Sigmoid colon (tissue), 7 donors: ENCODE results near the gene KDM6B. TPM values are rescaled to one million over a fixed set of nuclear protein-coding genes. Genes with fewer than 3 reads are reported as not detected.

Experiments
- DNase-seq: peaks from one replicate; pipeline ENCODE4 v3.0.0-alpha.2; 2019
- H3K27ac ChIP-seq, 4 donors: fragments of 200-600 bp; sonication (generic); one replicate each; pipeline ENCODE4 v1.5.1; 2016 to 2019; ENCODE audit warnings: mild to moderate bottlenecking in 1 of 4
- H3K27me3 ChIP-seq, 3 donors: fragments of 200-600 bp; sonication (generic); one replicate each; pipeline ENCODE4 v1.5.1; 2019; ENCODE audit warnings: mild to moderate bottlenecking in 1 of 3
- H3K36me3 ChIP-seq, 4 donors: fragments of 200-600 bp; sonication (generic); one replicate each; pipeline ENCODE4 v1.5.1; 2016 to 2019
- H3K4me1 ChIP-seq, 4 donors: fragments of 200-600 bp; sonication (generic); one replicate each; pipeline ENCODE4 v1.5.1; 2017 to 2019
- H3K4me3 ChIP-seq, 4 donors: fragments of 200-600 bp; sonication (generic); one replicate each; pipeline ENCODE4 v1.5.1; 2017 to 2019; ENCODE audit warnings: mild to moderate bottlenecking in 2 of 4, moderate library complexity in 1 of 4
- H3K9me3 ChIP-seq, 4 donors: fragments of 200-600 bp in 3 of 4; sonication (generic) in 3 of 4; one replicate each; pipeline versions ENCODE4 v1.5.1 to v1.6.1; 2013 to 2019
- CTCF ChIP-seq, 4 experiments: fragments of 450-650 bp in 3 of 4; fragments of 200-600 bp in 1 of 4; IDR thresholded peaks; one replicate each; pipeline ENCODE4 v1.5.1; 2016 to 2019; ENCODE audit warnings: antibody characterized with exemption in 4 of 4, mild to moderate bottlenecking in 3 of 4, moderate library complexity in 2 of 4
- EP300 ChIP-seq, 4 donors: sonication (generic); formaldehyde crosslinking; IDR thresholded peaks; one replicate each; pipeline ENCODE4 v1.6.1; 2017; ENCODE audit warnings: antibody characterized with exemption in 4 of 4
- POLR2A ChIP-seq, 2 donors: fragments of 450-650 bp; IDR thresholded peaks; one replicate each; pipeline ENCODE4 v1.6.1; 2016; ENCODE audit warnings: antibody characterized with exemption in 2 of 2, mild to moderate bottlenecking in 2 of 2, moderate library complexity in 2 of 2
- POLR2AphosphoS5 ChIP-seq, 4 donors: sonication (generic); formaldehyde crosslinking; IDR thresholded peaks; one replicate each; pipeline ENCODE4 v1.6.1; 2017; ENCODE audit warnings: antibody characterized with exemption in 4 of 4
- WGBS, 2 donors: extraction: QIAGEN DNeasy Blood & Tissue Kit; methylation state at CpG; one replicate each; pipeline ENCODE4 v1.1.7; 2013; 5-methylcytosine and 5-hydroxymethylcytosine counted together
- intact Hi-C: fragments of 100-400 bp; cut with DNase I; formaldehyde crosslinking; loops from one replicate; pipeline ENCODE4 v1.15.1; 2023
- polyA plus RNA-seq, 3 donors: library from polyadenylated mRNA; stranded (reverse); fragments of 200-250 nt; gene quantifications; one replicate each; pipeline ENCODE4 v1.2.3, GENCODE V29; 2013
- total RNA-seq, 4 donors: library from RNA; depleted of rRNA; stranded (reverse); fragments of >200 nt; gene quantifications; one replicate each; pipeline ENCODE4 v1.1.0, GENCODE V29; 2016
- donor health status: healthy with polysubstance abuse.
- donor health status: Bipolar disorder and iron deficiency.
- donor health status: healthy.

Gene KDM6B
- total and polyA plus RNA-seq, 7 donors, result 5.5 to 19.4 (median 7.8) TPM

GRCh38 chr17:7816926-7817642, 16.9 kb upstream of the KDM6B start:
- Histone ChIP-seq H3K4me1 (no peaks in the 10 kb centered on the region), H3K9me3 (no peaks in the 10 kb centered on the region), H3K27ac (no peak overlapping the region), H3K36me3 (no peaks in the 10 kb centered on the region), H3K4me3 (no peak overlapping the region), H3K27me3 (no peaks in the 10 kb centered on the region)
- intact Hi-C loops, result no loop called here
- DNase-seq, result no peak
- TF ChIP-seq EP300 (IDR thresholded peaks at IDR 0.05), result no peak
- TF ChIP-seq CTCF (IDR thresholded peaks at IDR 0.05), result no peak
- no peak for TF ChIP-seq POLR2AphosphoS5 (IDR thresholded peaks at IDR 0.05)
- no peak for TF ChIP-seq POLR2A (IDR thresholded peaks at IDR 0.05)
- WGBS, 2 donors, result 85 to 93% methylated on average over 10 of the region's 10 CpGs

GRCh38 chr17:7817643-7817964, 16.4 kb upstream of the KDM6B start:
- intact Hi-C loops, result no loop called here
- H3K4me3 ChIP-seq, result no peak overlapping the region
- no peak for DNase-seq

GRCh38 chr17:7818026-7818425, 16.0 kb upstream of the KDM6B start:
- Histone ChIP-seq H3K4me3 (no peak overlapping the region), H3K27ac (no peak overlapping the region), H3K36me3 (no peaks in the 10 kb centered on the region), H3K4me1 (no peaks in the 10 kb centered on the region), H3K27me3 (no peaks in the 10 kb centered on the region), H3K9me3 (no peaks in the 10 kb centered on the region)
- TF ChIP-seq POLR2A (IDR thresholded peaks at IDR 0.05) (no peak), POLR2AphosphoS5 (IDR thresholded peaks at IDR 0.05) (no peak)
- 89 to 91% methylated on average over 10 of the region's 10 CpGs for WGBS, 2 donors
- DNase-seq, result no peak
- intact Hi-C loops, result no loop called here

More at GRCh38 chr17:7817643-7817964, 16.4 kb upstream of the KDM6B start:
- H3K4me1 ChIP-seq, result no peaks in the 10 kb centered on the region
- 87 to 91% methylated on average over 9 of the region's 9 CpGs for WGBS, 2 donors
- no peak overlapping the region for H3K27ac ChIP-seq
- TF ChIP-seq CTCF (IDR thresholded peaks at IDR 0.05) (no peak), POLR2A (IDR thresholded peaks at IDR 0.05) (no peak), POLR2AphosphoS5 (IDR thresholded peaks at IDR 0.05) (no peak), EP300 (IDR thresholded peaks at IDR 0.05) (no peak)
- H3K27me3 ChIP-seq, result no peaks in the 10 kb centered on the region
- no peaks in the 10 kb centered on the region for H3K9me3 ChIP-seq
- no peaks in the 10 kb centered on the region for H3K36me3 ChIP-seq

GRCh38 chr17:7818746-7819645, 15.0 kb upstream of the KDM6B start:
- H3K27ac ChIP-seq, result no peak overlapping the region
- no peak overlapping the region for H3K4me3 ChIP-seq
- TF ChIP-seq POLR2A (IDR thresholded peaks at IDR 0.05) (no peak), POLR2AphosphoS5 (IDR thresholded peaks at IDR 0.05) (no peak), CTCF (IDR thresholded peaks at IDR 0.05) (no peak), EP300 (IDR thresholded peaks at IDR 0.05) (no peak)
- no peaks in the 10 kb centered on the region for H3K9me3 ChIP-seq
- H3K27me3 ChIP-seq, result no peaks in the 10 kb centered on the region
- intact Hi-C loops, result no loop called here
- WGBS, 2 donors, result 90% methylated on average over 27 of the region's 27 CpGs
- H3K36me3 ChIP-seq, result no peaks in the 10 kb centered on the region
- DNase-seq, result no peak
- no peaks in the 10 kb centered on the region for H3K4me1 ChIP-seq

GRCh38 chr17:7820231-7820630, 13.8 kb upstream of the KDM6B start:
- DNase-seq, result no peak
- intact Hi-C loops, result loop anchor here (5.0 to 10.0 kb wide), 3 partner anchors 75 to 237 kb away; no protein-coding TSS in a partner anchor

More at GRCh38 chr17:7820231-7820630, 13.8 kb upstream of the KDM6B start:
- no peaks in the 10 kb centered on the region for H3K9me3 ChIP-seq
- TF ChIP-seq POLR2A (IDR thresholded peaks at IDR 0.05) (no peak), CTCF (IDR thresholded peaks at IDR 0.05) (no peak), POLR2AphosphoS5 (IDR thresholded peaks at IDR 0.05) (no peak), EP300 (IDR thresholded peaks at IDR 0.05) (no peak)
- H3K4me1 ChIP-seq, result no peaks in the 10 kb centered on the region
- no peak overlapping the region for H3K4me3 ChIP-seq
- H3K27me3 ChIP-seq, result no peaks in the 10 kb centered on the region
- no peaks in the 10 kb centered on the region for H3K36me3 ChIP-seq
- WGBS, 2 donors, result 83 to 88% methylated on average over 5 of the region's 5 CpGs
- no peak overlapping the region for H3K27ac ChIP-seq
